B cell (primary cell): Measurements from ENCODE around the gene ERP44.
"Not testable (repeated sequence)": the region's sequence is repeated elsewhere in the genome, so short reads cannot be mapped to it uniquely, and the experiment has no call there.

Source experiments
- EZH2 ChIP-seq: IDR thresholded peaks from 2 replicates; pipeline ENCODE4 v1.6.1; 2012; ENCODE audit warnings: borderline replicate concordance, low read depth, mild to moderate bottlenecking, moderate library complexity, low read length; ENCODE audit not compliant: insufficient read depth, poor library complexity, severe bottlenecking
- TF ChIP-seq, protein P1 (sequence below): fragments of 200-600 bp; IDR thresholded peaks from one replicate; pipeline ENCODE4 v1.8.0; 2022; ENCODE audit warnings: antibody characterized with exemption, mild to moderate bottlenecking

DNA sequence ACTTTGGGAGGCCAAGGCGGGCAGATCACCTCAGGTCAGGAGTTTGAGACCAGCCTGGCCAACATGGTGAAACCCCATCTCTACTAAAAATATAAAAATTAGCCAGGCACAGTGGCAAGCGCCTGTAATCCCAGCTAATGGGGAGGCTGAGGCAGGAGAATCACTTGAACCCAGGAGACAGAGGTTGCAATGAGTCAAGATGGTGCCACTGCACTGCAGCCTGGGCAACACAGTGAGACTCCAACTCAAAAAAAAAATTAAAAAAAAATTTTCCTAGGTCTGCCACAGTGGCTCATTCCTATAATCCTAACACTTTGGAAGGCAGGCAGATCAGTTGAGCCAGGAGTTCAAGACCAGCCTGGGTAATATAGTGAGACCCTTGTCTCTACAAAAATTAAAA lies 4.4 kb downstream of the ERP44 start:
- TF ChIP-seq, protein P1, sequence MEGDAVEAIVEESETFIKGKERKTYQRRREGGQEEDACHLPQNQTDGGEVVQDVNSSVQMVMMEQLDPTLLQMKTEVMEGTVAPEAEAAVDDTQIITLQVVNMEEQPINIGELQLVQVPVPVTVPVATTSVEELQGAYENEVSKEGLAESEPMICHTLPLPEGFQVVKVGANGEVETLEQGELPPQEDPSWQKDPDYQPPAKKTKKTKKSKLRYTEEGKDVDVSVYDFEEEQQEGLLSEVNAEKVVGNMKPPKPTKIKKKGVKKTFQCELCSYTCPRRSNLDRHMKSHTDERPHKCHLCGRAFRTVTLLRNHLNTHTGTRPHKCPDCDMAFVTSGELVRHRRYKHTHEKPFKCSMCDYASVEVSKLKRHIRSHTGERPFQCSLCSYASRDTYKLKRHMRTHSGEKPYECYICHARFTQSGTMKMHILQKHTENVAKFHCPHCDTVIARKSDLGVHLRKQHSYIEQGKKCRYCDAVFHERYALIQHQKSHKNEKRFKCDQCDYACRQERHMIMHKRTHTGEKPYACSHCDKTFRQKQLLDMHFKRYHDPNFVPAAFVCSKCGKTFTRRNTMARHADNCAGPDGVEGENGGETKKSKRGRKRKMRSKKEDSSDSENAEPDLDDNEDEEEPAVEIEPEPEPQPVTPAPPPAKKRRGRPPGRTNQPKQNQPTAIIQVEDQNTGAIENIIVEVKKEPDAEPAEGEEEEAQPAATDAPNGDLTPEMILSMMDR = not testable (repeated sequence)
- not testable (repeated sequence) for TF ChIP-seq EZH2
